HEK293T (cell line): Measurements from ENCODE around the gene MCFD2.

Experiments
- ARNT ChIP-seq: fragments of 450-650 bp; IDR thresholded peaks from 2 replicates; pipeline ENCODE4 v1.6.1; 2017; ENCODE audit warnings: mild to moderate bottlenecking
- CTBP1 ChIP-seq: fragments of 450-650 bp; IDR thresholded peaks from 2 replicates; pipeline ENCODE4 v1.6.1; 2016; ENCODE audit warnings: borderline replicate concordance
- ELF4 ChIP-seq: fragments of 450-650 bp; IDR thresholded peaks from 2 replicates; pipeline ENCODE4 v1.6.1; 2017; ENCODE audit warnings: antibody characterized with exemption
- FOXK2 ChIP-seq: fragments of 450-650 bp; IDR thresholded peaks from 2 replicates; pipeline ENCODE4 v1.6.1; 2016; ENCODE audit warnings: mild to moderate bottlenecking
- FOXM1 ChIP-seq: fragments of 450-650 bp; IDR thresholded peaks from 2 replicates; pipeline ENCODE4 v1.6.1; 2017; ENCODE audit warnings: mild to moderate bottlenecking, borderline replicate concordance
- SP1 ChIP-seq: fragments of 450-650 bp; IDR thresholded peaks from 2 replicates; pipeline ENCODE4 v1.6.1; 2017
- SUZ12 ChIP-seq: fragments of 450-650 bp; IDR thresholded peaks from 2 replicates; pipeline ENCODE4 v1.6.1; 2016; ENCODE audit warnings: mild to moderate bottlenecking
- TARDBP ChIP-seq: fragments of 450-650 bp; IDR thresholded peaks from 2 replicates; pipeline ENCODE4 v1.6.1; 2016
- TF ChIP-seq, protein P1 (sequence below): fragments of 450-650 bp; IDR thresholded peaks from 2 replicates; pipeline ENCODE4 v1.6.1; 2016

DNA sequence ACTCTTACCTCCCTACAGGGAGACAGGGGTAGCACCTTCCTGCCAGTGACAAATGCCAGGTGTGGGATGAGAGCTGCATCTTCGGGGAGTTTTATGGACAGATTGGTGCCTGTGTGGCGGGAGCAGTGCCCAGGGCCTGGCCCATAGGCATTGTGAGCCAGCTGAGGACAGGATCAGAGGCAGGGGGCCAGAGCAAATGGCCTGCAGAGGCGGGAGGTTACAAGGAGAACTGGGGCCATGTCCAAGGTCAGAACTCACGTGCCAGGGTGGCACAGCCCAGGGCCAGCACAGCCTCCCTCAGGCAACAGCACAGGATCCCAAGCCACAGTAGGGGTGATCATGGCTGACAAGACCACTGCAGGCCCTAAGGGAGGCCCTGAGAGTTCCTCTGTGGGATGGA is 40.2 kb upstream of the MCFD2 start:
- TF ChIP-seq SUZ12 = no peak
- TF ChIP-seq FOXK2 = no peak
- TF ChIP-seq TARDBP = no peak
- TF ChIP-seq FOXM1 = no peak
- TF ChIP-seq, protein P1, sequence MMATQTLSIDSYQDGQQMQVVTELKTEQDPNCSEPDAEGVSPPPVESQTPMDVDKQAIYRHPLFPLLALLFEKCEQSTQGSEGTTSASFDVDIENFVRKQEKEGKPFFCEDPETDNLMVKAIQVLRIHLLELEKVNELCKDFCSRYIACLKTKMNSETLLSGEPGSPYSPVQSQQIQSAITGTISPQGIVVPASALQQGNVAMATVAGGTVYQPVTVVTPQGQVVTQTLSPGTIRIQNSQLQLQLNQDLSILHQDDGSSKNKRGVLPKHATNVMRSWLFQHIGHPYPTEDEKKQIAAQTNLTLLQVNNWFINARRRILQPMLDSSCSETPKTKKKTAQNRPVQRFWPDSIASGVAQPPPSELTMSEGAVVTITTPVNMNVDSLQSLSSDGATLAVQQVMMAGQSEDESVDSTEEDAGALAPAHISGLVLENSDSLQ = no peak
- TF ChIP-seq ELF4 = no peak
- no peak for TF ChIP-seq CTBP1
- TF ChIP-seq ARNT = no peak
- TF ChIP-seq SP1 = no peak
